HL-60 (cell line): ENCODE results near the gene FHDC1.

Source experiments
- DNase-seq, 2 experiments: peaks; one replicate each; pipeline ENCODE4 v3.0.0-alpha.2; 2010 to 2020; ENCODE audit warnings: low read depth in 1 of 2, low spot score in 1 of 2
- H3K27ac ChIP-seq: fragments of 250-450 bp; sonication (Bioruptor Pico); replicated peaks from 2 replicates; pipeline ENCODE4 v1.5.1; 2020; ENCODE audit warnings: mild to moderate bottlenecking, moderate library complexity
- H3K27me3 ChIP-seq: fragments of 250-450 bp; sonication (Bioruptor Pico); 2 replicates; pipeline ENCODE4 v1.5.1; 2021; ENCODE audit warnings: mild to moderate bottlenecking, moderate library complexity; ENCODE audit not compliant: insufficient read depth, poor library complexity, severe bottlenecking
- H3K4me3 ChIP-seq: replicated peaks from 2 replicates; pipeline ENCODE4 v1.5.1; 2011; ENCODE audit warnings: mild to moderate bottlenecking, control low read depth, low read length; ENCODE audit not compliant: insufficient read depth
- CTCF ChIP-seq: IDR thresholded peaks from one replicate; pipeline ENCODE4 v1.5.1; 2011; ENCODE audit warnings: low read length, control low read depth, inconsistent platforms; ENCODE audit not compliant: insufficient read depth
- GABPA ChIP-seq: IDR thresholded peaks from 2 replicates; pipeline ENCODE4 v1.6.1; 2012; ENCODE audit warnings: low read depth
- POLR2AphosphoS5 ChIP-seq: IDR thresholded peaks from 2 replicates; pipeline ENCODE4 v1.6.1; 2012; ENCODE audit warnings: low read depth
- REST ChIP-seq: IDR thresholded peaks from 2 replicates; pipeline ENCODE4 v1.6.1; 2012; ENCODE audit warnings: low read depth; ENCODE audit not compliant: insufficient replicate concordance
- SPI1 ChIP-seq: IDR thresholded peaks from 2 replicates; pipeline ENCODE4 v1.6.1; 2012; ENCODE audit warnings: low read depth, mild to moderate bottlenecking, borderline replicate concordance

FHDC1 gene

GRCh38 chr4:152910521-152910920, 25.6 kb upstream of the FHDC1 start:
- no peak for DNase-seq
- H3K27ac ChIP-seq = no peak overlapping the region
- no peaks in the 10 kb centered on the region for H3K27me3 ChIP-seq
- TF ChIP-seq POLR2AphosphoS5 (no peak), REST (no peak), GABPA (no peak), CTCF (no peak), SPI1 (no peak)
- no peak overlapping the region for H3K4me3 ChIP-seq

- H3K27me3 ChIP-seq = no peaks in the 10 kb centered on the region
- H3K27ac ChIP-seq = no peak overlapping the region
- no peak for TF ChIP-seq REST
- no peak for TF ChIP-seq POLR2AphosphoS5
- no peak for TF ChIP-seq GABPA
- no peak for TF ChIP-seq SPI1
- H3K4me3 ChIP-seq = no peak overlapping the region
- DNase-seq = no peak
Observed at GRCh38 chr4:152917543-152918395, 18.4 kb upstream of the FHDC1 start.

- TF ChIP-seq GABPA (no peak), REST (no peak), SPI1 (no peak), CTCF (no peak), POLR2AphosphoS5 (no peak)
- H3K27me3 ChIP-seq = no peaks in the 10 kb centered on the region
- no peak overlapping the region for H3K4me3 ChIP-seq
- DNase-seq = no peak
- H3K27ac ChIP-seq = no peak overlapping the region
Observed at GRCh38 chr4:152919826-152920225, 16.3 kb upstream of the FHDC1 start.
